IMR-90 (cell line): Measurements from ENCODE around the gene ANGEL1. TPM values are rescaled to one million over a fixed set of nuclear protein-coding genes. Genes with fewer than 3 reads are reported as not detected.

ENCODE experiments used
- ATAC-seq: fragments of 200-7000 bp; cut with Tn5 transposase; 2 replicates; pipeline ENCODE4 v1.9.1; 2020; ENCODE audit warnings: low read depth, mild to moderate bottlenecking, moderate library complexity
- BruUV-seq: library from RNA; stranded (reverse); fragments of 400-500 nt; replicated peaks from 2 replicates; lab custom pipeline; 2021; lab: Mats Ljungman, UMichigan
- CTCF ChIA-PET: fragments of 300-600 bp; formaldehyde crosslinking; extraction: SDS; loops from one replicate; lab custom pipeline; 2021; ENCODE audit warnings: antibody characterized with exemption; lab: Yijun Ruan, JAX
- POLR2A ChIA-PET: fragments of 300-600 bp; sonication (Branson Sonifier 250); formaldehyde crosslinking; loops from one replicate; lab custom pipeline; 2022; ENCODE audit warnings: antibody characterized with exemption; ENCODE audit not compliant: unreplicated experiment; lab: Charles Lee
- DNase-seq: peaks from one replicate; pipeline ENCODE4 v3.0.0; 2013
- H2AFZ ChIP-seq: replicated peaks from 2 replicates; pipeline ENCODE3; 2013; ENCODE audit warnings: low read length, mild to moderate bottlenecking; ENCODE audit not compliant: poor library complexity
- H2AK5ac ChIP-seq: 2 replicates; pipeline ENCODE4 v1.6.1; 2013; ENCODE audit warnings: low read depth, low read length, inconsistent platforms
- H2AK9ac ChIP-seq: replicated peaks from 2 replicates; pipeline ENCODE3; 2013; ENCODE audit warnings: mild to moderate bottlenecking, low read depth, low read length, moderate library complexity; ENCODE audit not compliant: poor library complexity
- H2BK120ac ChIP-seq: 2 replicates; pipeline ENCODE4 v1.6.1; 2013; ENCODE audit warnings: low read depth, low read length, inconsistent platforms
- H2BK15ac ChIP-seq: 3 replicates; pipeline ENCODE4 v1.6.1; 2013; ENCODE audit warnings: low read depth, low read length, inconsistent platforms
- H2BK20ac ChIP-seq: 2 replicates; pipeline ENCODE4 v1.6.1; 2013; ENCODE audit warnings: low read depth, mild to moderate bottlenecking, inconsistent platforms, low read length, moderate library complexity
- H2BK5ac ChIP-seq: 2 replicates; pipeline ENCODE4 v1.6.1; 2013; ENCODE audit warnings: mild to moderate bottlenecking, low read depth, low read length, inconsistent platforms; ENCODE audit not compliant: poor library complexity, severe bottlenecking
- H3K14ac ChIP-seq: replicated peaks from 2 replicates; pipeline ENCODE4 v1.6.1; 2013; ENCODE audit warnings: low read depth, low read length, inconsistent platforms
- H3K18ac ChIP-seq: 2 replicates; pipeline ENCODE4 v1.6.1; 2013; ENCODE audit warnings: low read depth, low read length, control low read depth
- H3K23ac ChIP-seq: 2 replicates; pipeline ENCODE4 v1.6.1; 2013; ENCODE audit warnings: low read depth, low read length, inconsistent platforms
- H3K27ac ChIP-seq: 2 replicates; pipeline ENCODE4 v1.5.1; 2013; ENCODE audit warnings: mild to moderate bottlenecking, control low read depth, low read length; ENCODE audit not compliant: insufficient read depth
- H3K27me3 ChIP-seq: 2 replicates; pipeline ENCODE4 v1.6.1; 2013; ENCODE audit warnings: low read length; ENCODE audit not compliant: control insufficient read depth, insufficient read depth
- H3K36me3 ChIP-seq: 2 replicates; pipeline ENCODE4 v1.6.1; 2013; ENCODE audit warnings: low read length, mixed read lengths; ENCODE audit not compliant: control insufficient read depth, insufficient read depth
- H3K4ac ChIP-seq: 2 replicates; pipeline ENCODE4 v1.6.1; 2013; ENCODE audit warnings: low read depth, low read length, inconsistent platforms
- H3K4me1 ChIP-seq: 2 replicates; pipeline ENCODE4 v1.6.1; 2013; ENCODE audit warnings: low read length, mixed read lengths; ENCODE audit not compliant: control insufficient read depth, insufficient read depth
- H3K4me2 ChIP-seq: 2 replicates; pipeline ENCODE4 v1.6.1; 2013; ENCODE audit warnings: low read depth, mild to moderate bottlenecking, control low read depth, low read length, moderate library complexity
- H3K4me3 ChIP-seq: 2 replicates; pipeline ENCODE4 v1.5.1; 2013; ENCODE audit warnings: low read depth, mild to moderate bottlenecking, control low read depth, low read length, moderate library complexity; ENCODE audit not compliant: insufficient read depth
- H3K56ac ChIP-seq: 2 replicates; pipeline ENCODE4 v1.6.1; 2013; ENCODE audit warnings: low read length, inconsistent platforms; ENCODE audit not compliant: insufficient read depth; ENCODE audit errors: extremely low read depth
- H3K79me1 ChIP-seq, 2 experiments: 2 replicates each; pipeline ENCODE4 v1.6.1; 2013; ENCODE audit warnings: low read length in 2 of 2, inconsistent platforms in 1 of 2, low read depth in 1 of 2
- H3K9ac ChIP-seq: 2 replicates; pipeline ENCODE4 v1.6.1; 2013; ENCODE audit warnings: low read depth, low read length, control low read depth
- H3K9me1 ChIP-seq: 2 replicates; pipeline ENCODE4 v1.6.1; 2013; ENCODE audit warnings: low read length, inconsistent platforms; ENCODE audit not compliant: insufficient read depth
- H3K9me3 ChIP-seq: 2 replicates; pipeline ENCODE4 v1.6.1; 2013; ENCODE audit warnings: low read length; ENCODE audit not compliant: control insufficient read depth, insufficient read depth
- H4K20me1 ChIP-seq: 2 replicates; pipeline ENCODE4 v1.6.1; 2013; ENCODE audit warnings: low read length, inconsistent platforms; ENCODE audit not compliant: insufficient read depth
- H4K5ac ChIP-seq: 2 replicates; pipeline ENCODE4 v1.6.1; 2013; ENCODE audit warnings: mild to moderate bottlenecking, low read depth, low read length, control low read depth
- H4K8ac ChIP-seq, 2 experiments: 2 replicates each; pipeline ENCODE4 v1.6.1; 2013; ENCODE audit warnings: low read depth in 2 of 2, low read length in 2 of 2, control low read depth in 1 of 2, inconsistent platforms in 1 of 2
- H4K91ac ChIP-seq: 2 replicates; pipeline ENCODE4 v1.6.1; 2013; ENCODE audit warnings: low read depth, low read length, inconsistent platforms; ENCODE audit not compliant: insufficient read depth
- BHLHE40 ChIP-seq: fragments of 150-350 bp; IDR thresholded peaks from 2 replicates; pipeline ENCODE4 v1.6.1; 2016; ENCODE audit warnings: mild to moderate bottlenecking, low read depth, low read length
- CEBPB ChIP-seq: IDR thresholded peaks from 2 replicates; pipeline ENCODE4 v1.6.1; 2012; ENCODE audit warnings: low read depth, low read length, improper control_type of control experiment
- CHD1 ChIP-seq: IDR thresholded peaks from 2 replicates; pipeline ENCODE4 v1.6.1; 2012; ENCODE audit warnings: low read depth, low read length, improper control_type of control experiment
- FOS ChIP-seq: fragments of 150-350 bp; IDR thresholded peaks from 2 replicates; pipeline ENCODE4 v1.6.1; 2016; ENCODE audit warnings: low read depth, low read length
- MAFK ChIP-seq: IDR thresholded peaks from 2 replicates; pipeline ENCODE4 v1.6.1; 2012; ENCODE audit warnings: low read depth, low read length, improper control_type of control experiment
- NFE2L2 ChIP-seq: fragments of 150-350 bp; IDR thresholded peaks from 2 replicates; pipeline ENCODE4 v1.6.1; 2016; ENCODE audit warnings: low read depth, mild to moderate bottlenecking, low read length
- POLR2A ChIP-seq: IDR thresholded peaks from 2 replicates; pipeline ENCODE4 v1.6.1; 2012; ENCODE audit warnings: mild to moderate bottlenecking, low read depth, low read length
- RAD21 ChIP-seq: IDR thresholded peaks from 2 replicates; pipeline ENCODE4 v1.6.1; 2012; ENCODE audit warnings: low read length, improper control_type of control experiment
- RCOR1 ChIP-seq: IDR thresholded peaks from 2 replicates; pipeline ENCODE4 v1.6.1; 2012; ENCODE audit warnings: mild to moderate bottlenecking, low read length, improper control_type of control experiment; ENCODE audit not compliant: insufficient replicate concordance
- SMC3 ChIP-seq: fragments of 150-350 bp; IDR thresholded peaks from 2 replicates; pipeline ENCODE4 v1.6.1; 2016; ENCODE audit warnings: low read depth, mild to moderate bottlenecking, antibody characterized with exemption, low read length, moderate library complexity
- WGBS, 2 experiments: methylation state at CpG; one replicate each; pipeline versions ENCODE4 v1.1.5 to v1.1.7; 2013; ENCODE audit warnings: missing lambda C conversion rate in 2 of 2; ENCODE audit not compliant: insufficient read length in 1 of 2; ENCODE audit errors: extremely low coverage in 2 of 2; 5-methylcytosine and 5-hydroxymethylcytosine counted together
- dilution Hi-C: fragments of 300-500 bp; cut with HindIII; formaldehyde crosslinking; loops from one replicate; pipeline ENCODE4 v1.14.3; 2018; ENCODE audit warnings: low sequenced_read_pairs; ENCODE audit not compliant: unreplicated experiment
- in situ Hi-C: fragments of 300-500 bp; cut with MboI; formaldehyde crosslinking; loops from 3 replicates; pipeline ENCODE4 v1.14.3; 2019; ENCODE audit warnings: low sequenced_read_pairs, inconsistent platforms, mixed read lengths
- intact Hi-C: fragments of 100-400 bp; cut with micrococcal nuclease; formaldehyde crosslinking; loops from 2 replicates; pipeline ENCODE4 v1.10.0; 2022
- polyA plus RNA-seq, 3 experiments: library from polyadenylated mRNA; depleted of rRNA; stranded (reverse); fragments of >200 nt; gene quantifications; 2 replicates each; pipeline ENCODE4 v1.2.3, GENCODE V29; 2012; ENCODE audit warnings: low replicate concordance in 1 of 3
- total RNA-seq: library from RNA; depleted of rRNA; stranded (reverse); fragments of >200 nt; gene quantifications from 2 replicates; pipeline ENCODE4 v1.2.3, GENCODE V29; 2012
- TF ChIP-seq, protein P1 (sequence below): fragments of 150-350 bp; IDR thresholded peaks from 2 replicates; pipeline ENCODE4 v1.6.1; 2017; ENCODE audit warnings: mild to moderate bottlenecking, antibody characterized with exemption, low read length, low read depth
- TF ChIP-seq, protein P2 (sequence below): conservative IDR thresholded peaks from 2 replicates; pipeline ENCODE4 v1.5.1; 2012; ENCODE audit warnings: mild to moderate bottlenecking, low read depth, low read length, improper control_type of control experiment
- TF ChIP-seq, protein P3 (sequence below): fragments of 150-350 bp; IDR thresholded peaks from 2 replicates; pipeline ENCODE4 v1.6.1; 2016; ENCODE audit warnings: low read depth, mild to moderate bottlenecking, low read length, moderate library complexity, borderline replicate concordance

The ANGEL1 gene
- total and polyA plus RNA-seq, 2 of the 4 experiments (the other 2 are of a cell fraction), result 4.1 to 10.0 TPM

DNA sequence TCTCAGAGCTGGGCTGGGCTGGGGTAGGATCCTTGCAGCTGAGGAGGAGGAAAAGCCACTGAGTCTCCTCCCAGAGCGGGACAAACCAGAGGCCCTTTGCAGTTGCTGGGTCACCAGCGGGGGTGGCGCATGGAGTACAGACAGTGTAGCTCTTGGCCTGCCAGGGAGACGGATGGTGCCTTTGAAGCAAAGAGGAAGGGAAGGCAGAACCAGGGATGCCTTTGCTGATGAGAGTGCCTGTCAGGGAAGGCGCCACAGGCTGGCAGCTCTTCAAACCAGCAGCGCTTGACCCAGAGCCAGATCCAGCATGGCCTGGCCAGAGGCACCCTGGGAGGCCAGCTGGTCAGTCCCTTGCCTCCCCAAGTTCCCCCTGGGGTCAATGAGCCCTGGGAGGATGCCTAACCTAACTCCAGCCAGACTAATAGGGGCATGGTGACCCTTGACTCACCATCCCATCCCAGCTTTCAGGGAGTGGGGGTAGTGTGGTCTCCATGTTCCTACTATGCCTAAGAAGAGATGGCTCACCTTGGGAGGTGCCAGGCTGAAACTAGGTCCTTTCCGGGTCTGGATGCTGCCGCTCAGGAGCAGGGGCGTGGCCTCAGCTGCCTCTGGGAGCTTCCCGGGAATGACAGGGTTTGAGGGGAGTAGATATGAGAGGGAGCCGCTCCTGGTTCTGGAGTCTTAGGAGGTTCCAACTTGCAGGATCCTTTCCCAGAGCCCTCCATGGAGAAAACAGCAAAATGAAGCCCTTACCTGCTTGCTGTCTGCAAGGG lies 31.6 kb downstream of the ANGEL1 start:
- H4K91ac ChIP-seq, result no peak overlapping the region
- dilution Hi-C loops, result no loop called here
- H2BK20ac ChIP-seq, result no peak overlapping the region
- H4K20me1 ChIP-seq, result no peaks in the 10 kb centered on the region
- in situ Hi-C loops, result loop anchor here (5.0 kb wide), 1 partner anchor 64 kb away; no protein-coding TSS in a partner anchor
- no peak overlapping the region for H3K14ac ChIP-seq
- H3K9ac ChIP-seq, result no peak overlapping the region
- no peak overlapping the region for H3K27ac ChIP-seq
- intact Hi-C loops, result no loop called here
- POLR2A ChIA-PET, result interaction anchor here (0.5 kb wide), 1 partner anchor 130 kb away, joined by 8 read pairs; no protein-coding TSS in a partner anchor
- H2BK5ac ChIP-seq, result no peak overlapping the region
- peaks cover 2% of the 10 kb centered on the region; the same call in 1 of the 2 replicates for H3K9me1 ChIP-seq
- H3K23ac ChIP-seq, result no peak overlapping the region
- no peak overlapping the region for H2AFZ ChIP-seq
- H3K36me3 ChIP-seq, result peaks cover 6% of the 10 kb centered on the region; the same call in 1 of the 2 replicates
- ATAC-seq, result no peak
- no peak overlapping the region for H3K4me3 ChIP-seq
- DNase-seq, result peak; percentile 18
- H3K4ac ChIP-seq, result 0 out of 2 replicates have a peak overlapping the region, but pooled peaks have one; percentile 4
- BruUV-seq, result no TSS peak
- H3K56ac ChIP-seq, result no peak overlapping the region
- H3K4me2 ChIP-seq, result no peak overlapping the region
- H4K8ac ChIP-seq, result no peak overlapping the region
- 79% methylated on average over 8 of the region's 11 CpGs; no CpG with 5 or more reads in 1 of the 2 experiments for WGBS, 2 experiments
- peaks cover 4% of the 10 kb centered on the region; the same call in 1 of the 2 replicates for H3K4me1 ChIP-seq
- no peak overlapping the region for H3K18ac ChIP-seq
- H3K27me3 ChIP-seq, result no peaks in the 10 kb centered on the region
- no peaks in the 10 kb centered on the region for H3K9me3 ChIP-seq
- no peak overlapping the region for H2AK9ac ChIP-seq
- TF ChIP-seq, protein P1, sequence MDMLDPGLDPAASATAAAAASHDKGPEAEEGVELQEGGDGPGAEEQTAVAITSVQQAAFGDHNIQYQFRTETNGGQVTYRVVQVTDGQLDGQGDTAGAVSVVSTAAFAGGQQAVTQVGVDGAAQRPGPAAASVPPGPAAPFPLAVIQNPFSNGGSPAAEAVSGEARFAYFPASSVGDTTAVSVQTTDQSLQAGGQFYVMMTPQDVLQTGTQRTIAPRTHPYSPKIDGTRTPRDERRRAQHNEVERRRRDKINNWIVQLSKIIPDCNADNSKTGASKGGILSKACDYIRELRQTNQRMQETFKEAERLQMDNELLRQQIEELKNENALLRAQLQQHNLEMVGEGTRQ, result no peak
- TF ChIP-seq NFE2L2 (no peak), CHD1 (no peak), CEBPB (no peak), RCOR1 (no peak), RAD21 (no peak), BHLHE40 (no peak), SMC3 (no peak), FOS (no peak), MAFK (no peak), POLR2A (no peak)
- TF ChIP-seq, protein P2, sequence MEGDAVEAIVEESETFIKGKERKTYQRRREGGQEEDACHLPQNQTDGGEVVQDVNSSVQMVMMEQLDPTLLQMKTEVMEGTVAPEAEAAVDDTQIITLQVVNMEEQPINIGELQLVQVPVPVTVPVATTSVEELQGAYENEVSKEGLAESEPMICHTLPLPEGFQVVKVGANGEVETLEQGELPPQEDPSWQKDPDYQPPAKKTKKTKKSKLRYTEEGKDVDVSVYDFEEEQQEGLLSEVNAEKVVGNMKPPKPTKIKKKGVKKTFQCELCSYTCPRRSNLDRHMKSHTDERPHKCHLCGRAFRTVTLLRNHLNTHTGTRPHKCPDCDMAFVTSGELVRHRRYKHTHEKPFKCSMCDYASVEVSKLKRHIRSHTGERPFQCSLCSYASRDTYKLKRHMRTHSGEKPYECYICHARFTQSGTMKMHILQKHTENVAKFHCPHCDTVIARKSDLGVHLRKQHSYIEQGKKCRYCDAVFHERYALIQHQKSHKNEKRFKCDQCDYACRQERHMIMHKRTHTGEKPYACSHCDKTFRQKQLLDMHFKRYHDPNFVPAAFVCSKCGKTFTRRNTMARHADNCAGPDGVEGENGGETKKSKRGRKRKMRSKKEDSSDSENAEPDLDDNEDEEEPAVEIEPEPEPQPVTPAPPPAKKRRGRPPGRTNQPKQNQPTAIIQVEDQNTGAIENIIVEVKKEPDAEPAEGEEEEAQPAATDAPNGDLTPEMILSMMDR, result no peak
- TF ChIP-seq, protein P3, sequence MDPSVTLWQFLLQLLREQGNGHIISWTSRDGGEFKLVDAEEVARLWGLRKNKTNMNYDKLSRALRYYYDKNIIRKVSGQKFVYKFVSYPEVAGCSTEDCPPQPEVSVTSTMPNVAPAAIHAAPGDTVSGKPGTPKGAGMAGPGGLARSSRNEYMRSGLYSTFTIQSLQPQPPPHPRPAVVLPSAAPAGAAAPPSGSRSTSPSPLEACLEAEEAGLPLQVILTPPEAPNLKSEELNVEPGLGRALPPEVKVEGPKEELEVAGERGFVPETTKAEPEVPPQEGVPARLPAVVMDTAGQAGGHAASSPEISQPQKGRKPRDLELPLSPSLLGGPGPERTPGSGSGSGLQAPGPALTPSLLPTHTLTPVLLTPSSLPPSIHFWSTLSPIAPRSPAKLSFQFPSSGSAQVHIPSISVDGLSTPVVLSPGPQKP, result no peak
- no peak overlapping the region for H2BK120ac ChIP-seq
- no peak overlapping the region for H4K5ac ChIP-seq
- CTCF ChIA-PET, result no interaction called here
- no peak overlapping the region for H2BK15ac ChIP-seq
- no peaks in the 10 kb centered on the region for H3K79me1 ChIP-seq
- H2AK5ac ChIP-seq, result no peak overlapping the region
